ENCODE measurements around the gene CHMP3.

The CHMP3 gene

DNA sequence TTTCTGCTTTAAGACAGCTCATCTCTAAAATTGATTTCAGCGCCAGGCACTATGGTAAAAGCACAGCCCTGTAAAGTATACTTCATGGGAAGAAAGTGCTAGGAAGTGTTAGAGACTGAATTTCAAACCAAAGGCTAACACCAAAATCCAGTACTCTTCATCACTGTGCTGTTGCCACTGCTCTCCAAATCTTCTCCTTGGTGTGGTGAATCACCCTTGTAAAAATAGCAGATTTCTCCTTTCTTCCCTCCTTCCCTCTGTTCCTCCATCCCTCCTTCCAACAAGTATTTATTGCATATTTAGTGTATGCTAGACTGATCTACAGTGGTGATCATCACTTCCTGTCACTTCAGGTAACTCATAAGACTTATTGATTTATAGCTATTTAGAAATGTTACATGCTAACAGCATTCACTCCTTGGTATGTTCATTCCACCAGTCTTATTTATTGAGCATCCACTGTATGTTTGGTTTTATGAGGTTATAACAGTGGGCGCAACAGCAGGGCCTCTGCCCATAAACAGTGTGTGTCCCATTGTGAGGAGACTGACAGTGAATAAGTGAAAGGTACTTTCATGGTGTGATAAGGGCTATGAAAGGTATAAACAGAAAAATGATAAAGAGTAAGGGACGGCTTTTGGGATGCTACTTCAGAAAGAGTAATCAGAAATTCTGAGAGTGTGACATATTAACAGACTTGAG lies 102.0 kb downstream of the CHMP3 start:
- no peak for DNase-seq

DNA sequence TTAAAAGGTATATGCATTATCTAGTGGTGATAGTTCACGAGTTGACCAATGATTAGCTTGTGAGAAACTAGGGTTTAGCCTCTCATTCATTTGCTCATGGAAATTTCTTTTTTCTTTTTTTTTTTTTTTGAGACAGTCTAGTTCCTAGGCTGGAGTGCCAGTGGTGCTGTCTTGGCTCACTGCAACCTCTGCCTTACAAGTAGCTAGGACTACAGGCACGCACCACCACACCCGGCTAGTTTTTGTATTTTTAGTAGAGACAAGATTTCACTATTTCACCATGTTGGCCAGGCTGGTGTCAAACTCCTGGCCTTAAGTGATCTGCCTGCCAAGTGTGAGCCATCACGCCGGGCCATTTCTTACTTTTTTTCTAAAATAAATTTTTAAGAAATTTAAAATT lies 108.1 kb downstream of the CHMP3 start:
- no peak for DNase-seq

GRCh38 chr2:86454238-86454637 lies 109.0 kb downstream of the CHMP3 start:
- DNase-seq: no peak

GRCh38 chr2:86453836-86454235 lies 109.4 kb downstream of the CHMP3 start:
- peak; percentile 1 for DNase-seq
